Panc1 (cell line): ENCODE results near the gene RNF212.

Experiments used
- TCF7L2 ChIP-seq: IDR thresholded peaks from 2 replicates; pipeline ENCODE4 v1.6.1; 2011; ENCODE audit warnings: mild to moderate bottlenecking, low read depth, low read length, inconsistent platforms
- TF ChIP-seq, protein P1 (sequence below): fragments of 450-650 bp; IDR thresholded peaks from 2 replicates; pipeline ENCODE4 v1.5.1; 2017; ENCODE audit warnings: mild to moderate bottlenecking
- TF ChIP-seq, protein P2 (sequence below), 2 experiments: IDR thresholded peaks; 2 replicates each; pipeline ENCODE4 v1.6.1; 2011 to 2012; ENCODE audit warnings: low read depth in 2 of 2, control low read depth in 1 of 2, low read length in 1 of 2, mild to moderate bottlenecking in 1 of 2, moderate library complexity in 1 of 2; ENCODE audit not compliant: insufficient read depth in 1 of 2

DNA sequence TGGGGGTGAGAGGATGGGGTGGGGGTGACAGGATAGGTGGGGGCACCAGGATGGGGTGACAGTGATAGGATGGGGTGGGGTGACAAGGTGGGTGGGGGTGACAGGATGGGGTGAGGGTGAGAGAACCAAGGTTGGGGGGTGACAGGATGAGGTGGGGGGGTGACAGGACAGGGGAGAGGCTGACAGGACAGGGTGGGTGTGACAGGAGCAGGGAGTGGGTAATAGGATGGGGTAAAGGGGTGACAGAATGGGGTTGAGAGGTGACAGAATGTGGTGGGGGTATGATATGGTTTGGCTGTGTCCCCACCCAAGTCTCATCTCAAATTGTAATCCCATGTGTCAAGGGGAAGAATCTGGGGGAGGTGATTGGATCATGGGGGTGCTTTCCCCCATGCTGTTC lies 26.0 kb downstream of the RNF212 start:
- TF ChIP-seq, protein P1, sequence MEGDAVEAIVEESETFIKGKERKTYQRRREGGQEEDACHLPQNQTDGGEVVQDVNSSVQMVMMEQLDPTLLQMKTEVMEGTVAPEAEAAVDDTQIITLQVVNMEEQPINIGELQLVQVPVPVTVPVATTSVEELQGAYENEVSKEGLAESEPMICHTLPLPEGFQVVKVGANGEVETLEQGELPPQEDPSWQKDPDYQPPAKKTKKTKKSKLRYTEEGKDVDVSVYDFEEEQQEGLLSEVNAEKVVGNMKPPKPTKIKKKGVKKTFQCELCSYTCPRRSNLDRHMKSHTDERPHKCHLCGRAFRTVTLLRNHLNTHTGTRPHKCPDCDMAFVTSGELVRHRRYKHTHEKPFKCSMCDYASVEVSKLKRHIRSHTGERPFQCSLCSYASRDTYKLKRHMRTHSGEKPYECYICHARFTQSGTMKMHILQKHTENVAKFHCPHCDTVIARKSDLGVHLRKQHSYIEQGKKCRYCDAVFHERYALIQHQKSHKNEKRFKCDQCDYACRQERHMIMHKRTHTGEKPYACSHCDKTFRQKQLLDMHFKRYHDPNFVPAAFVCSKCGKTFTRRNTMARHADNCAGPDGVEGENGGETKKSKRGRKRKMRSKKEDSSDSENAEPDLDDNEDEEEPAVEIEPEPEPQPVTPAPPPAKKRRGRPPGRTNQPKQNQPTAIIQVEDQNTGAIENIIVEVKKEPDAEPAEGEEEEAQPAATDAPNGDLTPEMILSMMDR = no peak
- TF ChIP-seq TCF7L2 = no peak
- TF ChIP-seq, protein P2, sequence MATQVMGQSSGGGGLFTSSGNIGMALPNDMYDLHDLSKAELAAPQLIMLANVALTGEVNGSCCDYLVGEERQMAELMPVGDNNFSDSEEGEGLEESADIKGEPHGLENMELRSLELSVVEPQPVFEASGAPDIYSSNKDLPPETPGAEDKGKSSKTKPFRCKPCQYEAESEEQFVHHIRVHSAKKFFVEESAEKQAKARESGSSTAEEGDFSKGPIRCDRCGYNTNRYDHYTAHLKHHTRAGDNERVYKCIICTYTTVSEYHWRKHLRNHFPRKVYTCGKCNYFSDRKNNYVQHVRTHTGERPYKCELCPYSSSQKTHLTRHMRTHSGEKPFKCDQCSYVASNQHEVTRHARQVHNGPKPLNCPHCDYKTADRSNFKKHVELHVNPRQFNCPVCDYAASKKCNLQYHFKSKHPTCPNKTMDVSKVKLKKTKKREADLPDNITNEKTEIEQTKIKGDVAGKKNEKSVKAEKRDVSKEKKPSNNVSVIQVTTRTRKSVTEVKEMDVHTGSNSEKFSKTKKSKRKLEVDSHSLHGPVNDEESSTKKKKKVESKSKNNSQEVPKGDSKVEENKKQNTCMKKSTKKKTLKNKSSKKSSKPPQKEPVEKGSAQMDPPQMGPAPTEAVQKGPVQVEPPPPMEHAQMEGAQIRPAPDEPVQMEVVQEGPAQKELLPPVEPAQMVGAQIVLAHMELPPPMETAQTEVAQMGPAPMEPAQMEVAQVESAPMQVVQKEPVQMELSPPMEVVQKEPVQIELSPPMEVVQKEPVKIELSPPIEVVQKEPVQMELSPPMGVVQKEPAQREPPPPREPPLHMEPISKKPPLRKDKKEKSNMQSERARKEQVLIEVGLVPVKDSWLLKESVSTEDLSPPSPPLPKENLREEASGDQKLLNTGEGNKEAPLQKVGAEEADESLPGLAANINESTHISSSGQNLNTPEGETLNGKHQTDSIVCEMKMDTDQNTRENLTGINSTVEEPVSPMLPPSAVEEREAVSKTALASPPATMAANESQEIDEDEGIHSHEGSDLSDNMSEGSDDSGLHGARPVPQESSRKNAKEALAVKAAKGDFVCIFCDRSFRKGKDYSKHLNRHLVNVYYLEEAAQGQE (IDR thresholded peaks at IDR 0.05; ENCODE audit: insufficient read depth in 1 of 2, low read depth in 2 of 2, low read length in 1 of 2) = no peak
